Cardiac muscle cell (in vitro differentiated cells and primary cell): ENCODE results near the gene ZNF311. TPM values are rescaled to one million over a fixed set of nuclear protein-coding genes. Genes with fewer than 3 reads are reported as not detected.

Experiments used
- DNase-seq, 2 donors: peaks; one replicate each; pipeline versions ENCODE4 v3.0.0 to v3.0.0-alpha.2; 2010 to 2017; ENCODE audit warnings: low read depth in 1 of 2, low spot score in 1 of 2
- H3K27ac ChIP-seq: fragments of 200-600 bp; sonication (generic); 2 replicates; pipeline ENCODE4 v1.5.1; 2016
- H3K27me3 ChIP-seq: fragments of 200-600 bp; sonication (generic); 2 replicates; pipeline ENCODE4 v1.6.0; 2016; ENCODE audit warnings: control low read depth
- H3K36me3 ChIP-seq: fragments of 200-600 bp; sonication (generic); 2 replicates; pipeline ENCODE4 v1.5.1; 2016; ENCODE audit warnings: control low read depth
- H3K4me1 ChIP-seq: fragments of 200-600 bp; sonication (generic); 2 replicates; pipeline ENCODE4 v1.8.1; 2017; ENCODE audit warnings: low read depth, mild to moderate bottlenecking, mixed run types
- H3K4me3 ChIP-seq: fragments of 200-600 bp; sonication (generic); 2 replicates; pipeline ENCODE4 v1.5.1; 2016; ENCODE audit warnings: mild to moderate bottlenecking
- H3K9me3 ChIP-seq: fragments of 200-600 bp; sonication (generic); 2 replicates; pipeline ENCODE4 v1.5.1; 2017; ENCODE audit warnings: low read depth, mild to moderate bottlenecking, control low read depth
- CTCF ChIP-seq: IDR thresholded peaks from 2 replicates; pipeline ENCODE4 v1.5.1; 2012; ENCODE audit warnings: low read depth, mild to moderate bottlenecking, low read length
- polyA plus RNA-seq: library from polyadenylated mRNA; unstranded; fragments of >200 nt; fragmentation: Nextera tagmentation; extraction: Ambion mirVana; gene quantifications from 2 replicates; pipeline ENCODE4 v1.2.1, GENCODE V29; 2016
- total RNA-seq: library from RNA; depleted of rRNA; stranded (reverse); fragments of >200 nt; gene quantifications from 2 replicates; pipeline ENCODE4 v1.2.3, GENCODE V29; 2016

ZNF311 gene
- 1.3 and 1.8 TPM in 2 replicates for total RNA-seq
- 0.57 and 1.4 TPM in 2 replicates for polyA plus RNA-seq

GRCh38 chr6:29005183-29005885, at the start of gene ZNF311:
TSS of gene ZNF311 (minus strand) at chr6:29005315. CDS start at chr6:29003954, 1,361 bp downstream.
- DNase-seq = peak; percentile 35 to 85
- Histone ChIP-seq H3K9me3 (no peaks in the 10 kb centered on the region), H3K27me3 (peaks cover 25% of the 10 kb centered on the region), H3K4me3 (peak within 1 kb of the TSS; percentile 35), H3K27ac (no peak within 1 kb of the TSS), H3K4me1 (no peaks in the 10 kb centered on the region), H3K36me3 (no peaks in the 10 kb centered on the region)
- no peak for TF ChIP-seq CTCF

GRCh38 chr6:29051680-29052079, 46.6 kb upstream of the ZNF311 start:
- DNase-seq = no peak
- H3K27ac ChIP-seq = no peak overlapping the region
- no peak for TF ChIP-seq CTCF
- H3K36me3 ChIP-seq = no peaks in the 10 kb centered on the region
- no peaks in the 10 kb centered on the region for H3K9me3 ChIP-seq
- no peaks in the 10 kb centered on the region for H3K4me1 ChIP-seq
- no peak overlapping the region for H3K4me3 ChIP-seq
- H3K27me3 ChIP-seq = peaks cover 20% of the 10 kb centered on the region

- DNase-seq = no peak
- H3K4me1 ChIP-seq = no peaks in the 10 kb centered on the region
- H3K27ac ChIP-seq = no peak within 1 kb of the TSS
- H3K36me3 ChIP-seq = no peaks in the 10 kb centered on the region
- H3K27me3 ChIP-seq = peaks cover 24% of the 10 kb centered on the region
- no peak for TF ChIP-seq CTCF
- H3K4me3 ChIP-seq = no peak within 1 kb of the TSS
- H3K9me3 ChIP-seq = no peaks in the 10 kb centered on the region
Observed at GRCh38 chr6:29045075-29045474, 40.0 kb upstream of the ZNF311 start, which contains the start of gene OR2W1. TSS of gene OR2W1 (minus strand) at chr6:29045175. CDS start at chr6:29045175, 0 bp downstream.

- Histone ChIP-seq H3K27me3 (no peaks in the 10 kb centered on the region), H3K9me3 (no peaks in the 10 kb centered on the region), H3K27ac (no peak overlapping the region), H3K4me3 (no peak overlapping the region), H3K4me1 (no peaks in the 10 kb centered on the region), H3K36me3 (no peaks in the 10 kb centered on the region)
- no peak for TF ChIP-seq CTCF
- no peak for DNase-seq
Observed at GRCh38 chr6:29035951-29036350, 30.8 kb upstream of the ZNF311 start.

GRCh38 chr6:29028821-29029220, 23.7 kb upstream of the ZNF311 start:
- H3K9me3 ChIP-seq = no peaks in the 10 kb centered on the region
- DNase-seq = no peak
- no peaks in the 10 kb centered on the region for H3K4me1 ChIP-seq
- no peak for TF ChIP-seq CTCF
- H3K4me3 ChIP-seq = no peak overlapping the region
- no peak overlapping the region for H3K27ac ChIP-seq
- no peaks in the 10 kb centered on the region for H3K36me3 ChIP-seq
- H3K27me3 ChIP-seq = peaks cover 21% of the 10 kb centered on the region
